ENCODE results near the gene COQ9.
"Not testable (repeated sequence)": the region's sequence is repeated elsewhere in the genome, so short reads cannot be mapped to it uniquely, and the experiment has no call there.

COQ9 gene

GRCh38 chr16:57426356-57426755, 20.9 kb upstream of the COQ9 start:
- DNase-seq (ENCODE audit: low read depth, low spot score), result no peak

GRCh38 chr16:57427307-57427706, 20.0 kb upstream of the COQ9 start:
- no peak for DNase-seq (ENCODE audit: low read depth, low spot score)

GRCh38 chr16:57427824-57428223, 19.5 kb upstream of the COQ9 start:
- no peak for DNase-seq (ENCODE audit: low read depth, low spot score)

GRCh38 chr16:57430955-57431354, 16.3 kb upstream of the COQ9 start:
- DNase-seq (ENCODE audit: low read depth, low spot score), result no peak

GRCh38 chr16:57432505-57432904, 14.8 kb upstream of the COQ9 start:
- no peak for DNase-seq (ENCODE audit: low read depth, low spot score)

- DNase-seq (ENCODE audit: low read depth, low spot score), result no peak
Observed at GRCh38 chr16:57432989-57433388, 14.3 kb upstream of the COQ9 start.

- no peak for DNase-seq (ENCODE audit: low read depth, low spot score)
Observed at GRCh38 chr16:57434003-57434402, 13.3 kb upstream of the COQ9 start.

GRCh38 chr16:57435838-57436237, 11.4 kb upstream of the COQ9 start:
- no peak for DNase-seq (ENCODE audit: low read depth, low spot score)

GRCh38 chr16:57439947-57440346, 7.3 kb upstream of the COQ9 start:
- not testable (repeated sequence) for DNase-seq (ENCODE audit: low read depth, low spot score)

GRCh38 chr16:57440551-57440950, 6.7 kb upstream of the COQ9 start:
- not testable (repeated sequence) for DNase-seq (ENCODE audit: low read depth, low spot score)

- DNase-seq (ENCODE audit: low read depth, low spot score), result no peak
Observed at GRCh38 chr16:57444711-57445110, 2.6 kb upstream of the COQ9 start.

- DNase-seq (ENCODE audit: low read depth, low spot score), result no peak
Observed at GRCh38 chr16:57445510-57445909, 1.8 kb upstream of the COQ9 start.

GRCh38 chr16:57446531-57447185, 621 bp upstream of the COQ9 start:
- no peak for DNase-seq (ENCODE audit: low read depth, low spot score)

GRCh38 chr16:57452021-57452420, 4.7 kb downstream of the COQ9 start:
- DNase-seq (ENCODE audit: low read depth, low spot score), result no peak

GRCh38 chr16:57462209-57462977, 15.1 kb downstream of the COQ9 start, which contains the start of gene POLR2C:
TSS of gene POLR2C (plus strand) at chr16:57462679. CDS start at chr16:57462725, 46 bp downstream.
- no peak for DNase-seq (ENCODE audit: low read depth, low spot score)

- DNase-seq (ENCODE audit: low read depth, low spot score), result no peak
Observed at GRCh38 chr16:57462978-57463362, 15.7 kb downstream of the COQ9 start.

- DNase-seq (ENCODE audit: low read depth, low spot score), result no peak
Observed at GRCh38 chr16:57464523-57464922, 17.2 kb downstream of the COQ9 start.

- no peak for DNase-seq (ENCODE audit: low read depth, low spot score)
Observed at GRCh38 chr16:57468346-57468745, 21.1 kb downstream of the COQ9 start.

GRCh38 chr16:57469046-57469445, 21.8 kb downstream of the COQ9 start:
- no peak for DNase-seq (ENCODE audit: low read depth, low spot score)

GRCh38 chr16:57469917-57470470, 22.7 kb downstream of the COQ9 start:
- DNase-seq (ENCODE audit: low read depth, low spot score), result no peak

GRCh38 chr16:57470711-57471110, 23.4 kb downstream of the COQ9 start:
- no peak for DNase-seq (ENCODE audit: low read depth, low spot score)

- no peak for DNase-seq (ENCODE audit: low read depth, low spot score)
Observed at GRCh38 chr16:57471209-57471608, 23.9 kb downstream of the COQ9 start.
